NCI-H146 treated with DMSO at 0.1 percent for 48 hours (cell line): ENCODE data around the gene ZSCAN32.

Source experiments
- DNase-seq: peaks from one replicate; lab custom pipeline; 2025; ENCODE audit not compliant: unreplicated experiment; lab: John Stamatoyannopoulos, UW

Gene ZSCAN32

DNA sequence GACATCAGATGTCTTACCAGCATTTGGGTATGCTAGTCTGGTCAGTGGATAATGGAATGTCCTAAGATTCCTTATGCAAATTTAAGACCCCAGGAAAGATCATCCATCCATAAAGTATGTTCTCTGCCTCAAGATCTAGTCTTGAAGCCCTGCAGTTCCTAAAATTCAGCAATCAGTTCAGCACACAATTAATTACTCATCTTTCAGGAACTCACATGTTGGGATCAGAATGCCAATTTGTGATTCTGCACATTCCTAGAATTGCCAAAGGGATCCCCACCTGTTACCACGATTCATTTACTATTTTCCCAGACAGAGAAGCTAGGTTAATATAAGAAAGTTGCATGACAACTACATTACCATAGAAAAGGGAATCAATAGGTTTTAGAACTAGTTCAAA is 41.9 kb downstream of the ZSCAN32 start:
- DNase-seq, result no peak

DNA sequence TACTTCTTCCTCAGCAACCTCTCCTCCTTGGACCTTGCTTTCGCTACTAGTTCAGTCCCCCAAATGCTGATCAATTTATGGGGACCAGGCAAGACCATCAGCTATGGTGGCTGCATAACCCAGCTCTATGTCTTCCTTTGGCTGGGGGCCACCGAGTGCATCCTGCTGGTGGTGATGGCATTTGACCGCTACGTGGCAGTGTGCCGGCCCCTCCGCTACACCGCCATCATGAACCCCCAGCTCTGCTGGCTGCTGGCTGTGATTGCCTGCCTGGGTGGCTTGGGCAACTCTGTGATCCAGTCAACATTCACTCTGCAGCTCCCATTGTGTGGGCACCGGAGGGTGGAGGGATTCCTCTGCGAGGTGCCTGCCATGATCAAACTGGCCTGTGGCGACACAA is 44.7 kb downstream of the ZSCAN32 start:
- peak; percentile 13 for DNase-seq

DNA sequence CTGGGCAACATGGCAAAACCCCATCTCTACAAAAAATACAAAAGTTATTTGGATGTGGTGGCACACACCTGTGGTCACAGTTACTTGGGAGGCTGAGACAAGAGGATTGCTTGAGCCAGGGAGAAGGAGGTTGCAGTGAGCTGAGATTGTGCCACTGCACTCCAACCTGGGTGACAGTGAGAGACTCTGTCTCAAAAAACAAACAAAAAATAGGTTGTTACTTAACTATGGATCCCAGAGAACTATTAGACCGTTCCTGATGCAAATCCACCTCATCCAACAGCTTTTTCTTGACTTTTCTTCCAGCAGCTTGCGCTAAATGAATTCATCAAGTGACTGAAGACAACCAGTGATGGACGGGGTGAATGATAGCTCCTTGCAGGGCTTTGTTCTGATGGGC is 45.2 kb downstream of the ZSCAN32 start, which contains the start of gene OR2C1:
Gene OR2C1, plus strand, starts transcription at position 301 of the 400 bp plus-strand sequence. Its CDS starts 52 bp downstream, at position 353.
- DNase-seq, result no peak

DNA sequence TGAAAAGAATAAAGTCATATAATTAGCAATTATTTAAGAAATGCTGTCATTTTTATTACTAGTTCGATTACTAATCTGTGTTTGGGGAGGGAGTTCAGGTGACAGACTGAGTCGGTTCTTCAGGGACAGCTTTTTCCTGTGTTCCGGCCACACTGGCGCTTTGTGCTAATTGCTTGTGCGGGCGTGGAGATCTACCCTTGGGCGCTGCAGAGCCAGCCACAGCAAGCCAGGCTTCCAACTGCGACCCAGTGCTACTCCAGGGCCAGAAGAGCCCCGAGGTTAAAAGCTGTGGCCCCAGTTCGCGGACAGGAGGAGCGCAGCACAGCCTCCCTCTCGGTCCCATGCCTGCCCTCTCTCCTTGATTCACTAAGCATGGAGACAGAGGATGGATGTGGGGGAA is 51.6 kb downstream of the ZSCAN32 start:
- no peak for DNase-seq

DNA sequence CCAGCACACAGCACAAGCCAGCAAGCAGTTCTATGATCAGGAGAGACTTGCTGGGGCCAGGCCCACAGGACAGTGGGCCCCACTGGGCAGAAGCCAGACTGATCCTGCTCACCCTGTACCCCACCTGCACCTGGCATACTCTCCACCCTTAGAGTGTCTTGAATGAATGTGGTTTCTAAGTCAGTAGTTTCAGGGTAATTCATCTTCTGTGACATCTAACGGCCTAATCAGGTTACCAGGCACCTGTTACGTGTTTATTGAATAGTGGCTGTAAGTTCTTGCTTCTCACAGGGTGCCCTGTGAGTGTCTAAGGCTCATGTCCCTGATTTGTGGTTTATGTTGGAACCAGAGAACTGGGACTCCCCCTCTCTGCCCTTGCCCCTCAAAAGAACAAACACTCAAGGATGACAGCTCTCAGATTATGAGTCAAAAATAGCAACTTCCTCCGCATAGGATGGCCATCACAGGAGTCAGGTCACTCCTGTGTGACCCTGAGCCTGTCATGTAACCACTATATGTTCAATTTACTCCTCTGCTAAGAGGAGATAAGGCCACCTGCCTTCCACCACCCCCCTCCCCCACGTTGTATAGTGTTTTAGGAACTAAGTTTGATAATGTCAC is 52.1 kb downstream of the ZSCAN32 start:
- DNase-seq, result no peak

DNA sequence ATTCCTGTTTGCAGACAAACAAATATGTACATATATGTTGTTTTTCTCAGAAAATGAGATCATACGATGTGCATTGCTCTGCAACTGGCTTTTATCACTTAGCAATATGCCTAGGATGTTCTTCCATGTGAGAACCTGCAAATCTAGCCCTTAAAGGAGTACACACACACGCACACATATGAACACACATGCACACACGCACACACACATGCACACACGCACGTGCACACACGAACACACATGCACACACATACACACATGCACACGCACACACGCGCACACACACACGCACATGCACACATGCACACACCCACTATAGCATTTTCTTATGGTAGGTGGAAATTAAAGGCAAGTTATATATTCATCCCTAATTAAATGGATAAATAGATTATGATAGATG is 53.2 kb downstream of the ZSCAN32 start:
- DNase-seq, result no peak

DNA sequence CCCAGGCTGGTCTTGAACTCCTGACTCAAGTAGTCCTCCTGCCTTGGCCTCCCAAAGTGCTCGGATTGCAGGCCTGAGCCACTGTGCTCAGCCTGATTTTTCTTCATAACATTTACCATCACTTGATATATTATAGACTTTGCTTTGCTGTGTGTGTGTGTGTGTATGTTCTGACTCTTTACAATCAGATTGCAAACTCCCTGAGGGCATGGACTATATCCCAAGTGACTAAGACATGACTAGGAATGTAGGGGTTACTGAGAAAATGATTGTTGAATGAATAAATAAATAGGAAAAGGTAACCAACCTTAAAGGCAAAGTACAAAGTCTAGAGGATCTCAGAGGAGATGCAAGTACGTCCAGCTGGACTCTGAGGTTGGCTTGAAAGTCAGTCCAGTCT is 54.8 kb downstream of the ZSCAN32 start:
- no peak for DNase-seq
